Panc1 (cell line): ENCODE data around the gene OLIG3. TPM values are rescaled to one million over a fixed set of nuclear protein-coding genes. Genes with fewer than 3 reads are reported as not detected.

Experiments
- ATAC-seq: fragments of 200-7000 bp; cut with Tn5 transposase; 2 replicates; pipeline ENCODE4 v1.9.1; 2020; ENCODE audit warnings: mild to moderate bottlenecking, moderate library complexity
- BruUV-seq: library from RNA; stranded (reverse); fragments of 400-500 nt; replicated peaks from 2 replicates; lab custom pipeline; 2021; lab: Mats Ljungman, UMichigan
- CTCF ChIA-PET: fragments of 300-600 bp; sonication (Branson Sonifier 250); formaldehyde crosslinking; loops from one replicate; lab custom pipeline; 2022; ENCODE audit warnings: antibody characterized with exemption; lab: Charles Lee
- POLR2A ChIA-PET: fragments of 300-600 bp; sonication (Branson Sonifier 250); formaldehyde crosslinking; loops from one replicate; lab custom pipeline; 2022; ENCODE audit warnings: antibody characterized with exemption; lab: Charles Lee
- DNase-seq: peaks from one replicate; pipeline ENCODE4 v3.0.0-alpha.2; 2010; ENCODE audit warnings: low read depth, low spot score
- H3K27ac ChIP-seq: 2 replicates; pipeline ENCODE4 v1.5.1; 2011; ENCODE audit warnings: mild to moderate bottlenecking, low read length, inconsistent platforms
- H3K27me3 ChIP-seq: fragments of 200-500 bp; sonication (Bioruptor generic); 2 replicates; pipeline ENCODE4 v1.6.0; 2014; ENCODE audit warnings: low read length, inconsistent platforms; ENCODE audit not compliant: control insufficient read depth, insufficient read depth
- H3K36me3 ChIP-seq: fragments of 200-500 bp; sonication (Bioruptor generic); 2 replicates; pipeline ENCODE4 v1.5.1; 2014; ENCODE audit warnings: inconsistent platforms, mild to moderate bottlenecking, low read length, moderate library complexity; ENCODE audit not compliant: control insufficient read depth, insufficient read depth
- H3K4me1 ChIP-seq: 2 replicates; pipeline ENCODE4 v1.5.1; 2011; ENCODE audit warnings: inconsistent platforms, mild to moderate bottlenecking, low read length, moderate library complexity; ENCODE audit not compliant: control insufficient read depth, insufficient read depth
- H3K4me3 ChIP-seq, 2 experiments: 2 replicates each; pipeline ENCODE4 v1.5.1; 2011 to 2012; ENCODE audit warnings: low read depth in 2 of 2, low read length in 2 of 2, mild to moderate bottlenecking in 2 of 2, inconsistent platforms in 1 of 2, moderate library complexity in 1 of 2
- H3K9me3 ChIP-seq: fragments of 200-500 bp; sonication (Bioruptor generic); 2 replicates; pipeline ENCODE4 v1.5.1; 2014; ENCODE audit warnings: low read depth, mild to moderate bottlenecking, inconsistent platforms, low read length, moderate library complexity; ENCODE audit not compliant: control insufficient read depth, insufficient read depth
- CTCF ChIP-seq: fragments of 450-650 bp; IDR thresholded peaks from 2 replicates; pipeline ENCODE4 v1.5.1; 2017; ENCODE audit warnings: mild to moderate bottlenecking
- POLR2AphosphoS5 ChIP-seq: IDR thresholded peaks from 2 replicates; pipeline ENCODE4 v1.6.1; 2012; ENCODE audit warnings: mild to moderate bottlenecking, low read depth, low read length, moderate library complexity
- REST ChIP-seq, 2 experiments: IDR thresholded peaks; 2 replicates each; pipeline ENCODE4 v1.6.1; 2011 to 2012; ENCODE audit warnings: low read depth in 2 of 2, control low read depth in 1 of 2, low read length in 1 of 2, mild to moderate bottlenecking in 1 of 2, moderate library complexity in 1 of 2; ENCODE audit not compliant: insufficient read depth in 1 of 2
- SIN3A ChIP-seq: IDR thresholded peaks from 2 replicates; pipeline ENCODE4 v1.6.1; 2012; ENCODE audit warnings: low read depth, mild to moderate bottlenecking, low read length, moderate library complexity, borderline replicate concordance; ENCODE audit not compliant: insufficient read depth
- TCF7L2 ChIP-seq: IDR thresholded peaks from 2 replicates; pipeline ENCODE4 v1.6.1; 2011; ENCODE audit warnings: mild to moderate bottlenecking, low read depth, low read length, inconsistent platforms
- in situ Hi-C: cut with HindIII; loops from 2 replicates; pipeline ENCODE4 v1.10.0; 2016; ENCODE audit warnings: low sequenced_read_pairs, low pct_unique_long_range_greater_than_20kb
- intact Hi-C: fragments of 100-400 bp; cut with micrococcal nuclease; formaldehyde crosslinking; loops from one replicate; pipeline ENCODE4 v1.10.0; 2022; ENCODE audit not compliant: unreplicated experiment
- total RNA-seq: library from RNA; stranded (reverse); gene quantifications from one replicate; pipeline ENCODE4 v1.2.1, GENCODE V29; 2021; ENCODE audit not compliant: unreplicated experiment

Gene OLIG3
- total RNA-seq, 1 experiment from 2014 or later = not detected

- Histone ChIP-seq H3K27ac (no peak overlapping the region), H3K4me1 (no peaks in the 10 kb centered on the region), H3K27me3 (peaks cover 17% of the 10 kb centered on the region), H3K9me3 (no peaks in the 10 kb centered on the region), H3K36me3 (peaks cover 2% of the 10 kb centered on the region; the same call in 1 of the 2 replicates), H3K4me3 (no peak overlapping the region)
- ChIA-PET POLR2A (no interaction called here), CTCF (no interaction called here)
- ATAC-seq (no peak), DNase-seq (no peak)
- intact Hi-C loops = no loop called here
- TF ChIP-seq POLR2AphosphoS5 (no peak), CTCF (no peak), TCF7L2 (no peak), SIN3A (no peak), REST (IDR thresholded peaks at IDR 0.05; ENCODE audit: insufficient read depth in 1 of 2, low read depth in 2 of 2, low read length in 1 of 2) (no peak)
- BruUV-seq = no TSS peak
- in situ Hi-C loops = no loop called here
Observed at GRCh38 chr6:137494988-137495702, 951 bp upstream of the OLIG3 start.

- ChIA-PET POLR2A (no interaction called here), CTCF (no interaction called here)
- ATAC-seq (no peak), DNase-seq (no peak)
- BruUV-seq = no TSS peak
- Histone ChIP-seq H3K27ac (no peak overlapping the region), H3K4me3 (no peak overlapping the region), H3K4me1 (no peaks in the 10 kb centered on the region), H3K27me3 (peaks cover 3% of the 10 kb centered on the region; the same call in 1 of the 2 replicates), H3K36me3 (0 out of 2 replicates have a peak, but pooled peaks cover 2% of the 10 kb centered on the region), H3K9me3 (no peaks in the 10 kb centered on the region)
- in situ Hi-C loops (no loop called here), intact Hi-C loops (no loop called here)
- TF ChIP-seq CTCF (no peak), REST (IDR thresholded peaks at IDR 0.05; ENCODE audit: insufficient read depth in 1 of 2, low read depth in 2 of 2, low read length in 1 of 2) (no peak), POLR2AphosphoS5 (no peak), TCF7L2 (no peak), SIN3A (no peak)
Observed at GRCh38 chr6:137493218-137494038, 766 bp downstream of the OLIG3 start.
